PFSK-1 (cell line): ENCODE measurements around the gene USP36.

Experiments
- FOXP2 ChIP-seq: optimal IDR thresholded peaks from 2 replicates; pipeline ENCODE3; 2011; ENCODE audit warnings: borderline replicate concordance, control low read depth, inconsistent platforms; ENCODE audit not compliant: insufficient read depth; ENCODE audit errors: extremely low read length, extremely low read depth
- POLR2AphosphoS5 ChIP-seq: IDR thresholded peaks from 2 replicates; pipeline ENCODE4 v1.6.1; 2012; ENCODE audit warnings: low read depth, mild to moderate bottlenecking, control low read depth, low read length, moderate library complexity
- SIN3A ChIP-seq: IDR thresholded peaks from 2 replicates; pipeline ENCODE4 v1.6.1; 2012; ENCODE audit warnings: mild to moderate bottlenecking, low read length, moderate library complexity, borderline replicate concordance; ENCODE audit not compliant: insufficient read depth
- TAF1 ChIP-seq: IDR thresholded peaks from 2 replicates; pipeline ENCODE4 v1.6.1; 2012; ENCODE audit warnings: low read length, control low read depth, borderline replicate concordance; ENCODE audit not compliant: insufficient read depth
- TF ChIP-seq, protein P1 (sequence below), 2 experiments: IDR thresholded peaks; 2 replicates each; pipeline versions ENCODE4 v1.6.1 to v1.8.0; 2011 to 2012; ENCODE audit warnings: low read depth in 2 of 2, low read length in 2 of 2, control low read depth in 1 of 2, inconsistent platforms in 1 of 2, mild to moderate bottlenecking in 1 of 2, moderate library complexity in 1 of 2; ENCODE audit not compliant: insufficient read depth in 1 of 2

- TF ChIP-seq SIN3A (no peak), POLR2AphosphoS5 (no peak), FOXP2 (no peak), TAF1 (no peak)
- TF ChIP-seq, protein P1, sequence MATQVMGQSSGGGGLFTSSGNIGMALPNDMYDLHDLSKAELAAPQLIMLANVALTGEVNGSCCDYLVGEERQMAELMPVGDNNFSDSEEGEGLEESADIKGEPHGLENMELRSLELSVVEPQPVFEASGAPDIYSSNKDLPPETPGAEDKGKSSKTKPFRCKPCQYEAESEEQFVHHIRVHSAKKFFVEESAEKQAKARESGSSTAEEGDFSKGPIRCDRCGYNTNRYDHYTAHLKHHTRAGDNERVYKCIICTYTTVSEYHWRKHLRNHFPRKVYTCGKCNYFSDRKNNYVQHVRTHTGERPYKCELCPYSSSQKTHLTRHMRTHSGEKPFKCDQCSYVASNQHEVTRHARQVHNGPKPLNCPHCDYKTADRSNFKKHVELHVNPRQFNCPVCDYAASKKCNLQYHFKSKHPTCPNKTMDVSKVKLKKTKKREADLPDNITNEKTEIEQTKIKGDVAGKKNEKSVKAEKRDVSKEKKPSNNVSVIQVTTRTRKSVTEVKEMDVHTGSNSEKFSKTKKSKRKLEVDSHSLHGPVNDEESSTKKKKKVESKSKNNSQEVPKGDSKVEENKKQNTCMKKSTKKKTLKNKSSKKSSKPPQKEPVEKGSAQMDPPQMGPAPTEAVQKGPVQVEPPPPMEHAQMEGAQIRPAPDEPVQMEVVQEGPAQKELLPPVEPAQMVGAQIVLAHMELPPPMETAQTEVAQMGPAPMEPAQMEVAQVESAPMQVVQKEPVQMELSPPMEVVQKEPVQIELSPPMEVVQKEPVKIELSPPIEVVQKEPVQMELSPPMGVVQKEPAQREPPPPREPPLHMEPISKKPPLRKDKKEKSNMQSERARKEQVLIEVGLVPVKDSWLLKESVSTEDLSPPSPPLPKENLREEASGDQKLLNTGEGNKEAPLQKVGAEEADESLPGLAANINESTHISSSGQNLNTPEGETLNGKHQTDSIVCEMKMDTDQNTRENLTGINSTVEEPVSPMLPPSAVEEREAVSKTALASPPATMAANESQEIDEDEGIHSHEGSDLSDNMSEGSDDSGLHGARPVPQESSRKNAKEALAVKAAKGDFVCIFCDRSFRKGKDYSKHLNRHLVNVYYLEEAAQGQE (IDR thresholded peaks at IDR 0.05; ENCODE audit: insufficient read depth in 1 of 2, low read depth in 2 of 2, low read length in 2 of 2) = no peak
Observed at GRCh38 chr17:78838574-78839005, 2.0 kb downstream of the USP36 start.
